ENCODE results near the gene KRTAP5-4.

Gene KRTAP5-4

DNA sequence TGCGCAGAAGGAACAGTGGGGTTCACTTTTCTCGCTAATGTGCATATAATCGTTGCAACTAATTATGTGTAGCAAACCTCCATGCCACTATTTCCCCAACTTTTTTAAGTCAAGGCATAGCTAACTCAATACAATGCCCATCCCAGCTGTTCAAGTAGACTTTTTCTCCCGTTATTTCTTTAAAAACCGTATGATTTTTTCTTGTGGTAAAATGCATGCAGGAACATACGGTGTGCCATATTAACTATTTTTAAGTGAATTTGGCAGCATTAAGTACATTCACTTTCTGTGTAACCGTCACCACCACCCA, 47.0 kb downstream of the KRTAP5-4 start:
- DNase-seq (ENCODE audit: low read depth), result no peak
- H3K4me3 ChIP-seq (ENCODE audit: low read length), result no peak overlapping the region

DNA sequence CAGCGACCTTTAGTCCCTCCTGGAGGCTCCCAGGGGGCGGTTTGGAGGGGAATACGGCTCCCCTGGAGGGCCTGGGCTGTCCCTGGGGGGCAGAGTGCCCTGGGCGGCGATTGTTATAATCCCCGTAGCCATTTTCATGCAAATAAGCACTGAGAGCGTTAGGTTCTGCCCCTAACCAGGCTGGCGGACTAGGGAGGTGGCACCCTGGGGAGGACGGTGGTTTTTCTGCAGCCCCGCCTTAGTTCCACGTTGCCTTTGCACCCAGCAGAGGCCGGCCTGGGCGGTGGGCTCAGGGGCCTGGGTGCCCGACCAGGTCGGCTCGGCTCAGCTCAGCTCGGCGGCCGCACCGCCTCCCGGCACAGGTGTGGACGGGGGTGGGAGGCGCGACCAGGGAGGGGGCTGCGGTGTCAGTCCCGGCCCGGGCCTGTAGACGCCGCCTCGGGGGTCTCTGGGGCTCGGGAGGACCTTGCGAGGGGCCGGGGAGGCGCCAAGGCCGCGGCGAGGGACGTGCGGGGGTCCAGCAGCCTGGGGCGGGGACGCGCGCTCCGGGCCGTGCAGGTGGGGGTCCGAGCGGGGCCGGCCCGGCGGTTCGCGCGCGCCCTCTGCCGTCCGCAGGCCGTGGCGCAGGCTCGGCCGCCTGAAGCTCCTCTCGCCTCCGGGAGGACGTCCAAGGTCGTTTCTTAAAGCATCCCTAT, 47.6 kb downstream of the KRTAP5-4 start:
- TF ChIP-seq, protein P1, sequence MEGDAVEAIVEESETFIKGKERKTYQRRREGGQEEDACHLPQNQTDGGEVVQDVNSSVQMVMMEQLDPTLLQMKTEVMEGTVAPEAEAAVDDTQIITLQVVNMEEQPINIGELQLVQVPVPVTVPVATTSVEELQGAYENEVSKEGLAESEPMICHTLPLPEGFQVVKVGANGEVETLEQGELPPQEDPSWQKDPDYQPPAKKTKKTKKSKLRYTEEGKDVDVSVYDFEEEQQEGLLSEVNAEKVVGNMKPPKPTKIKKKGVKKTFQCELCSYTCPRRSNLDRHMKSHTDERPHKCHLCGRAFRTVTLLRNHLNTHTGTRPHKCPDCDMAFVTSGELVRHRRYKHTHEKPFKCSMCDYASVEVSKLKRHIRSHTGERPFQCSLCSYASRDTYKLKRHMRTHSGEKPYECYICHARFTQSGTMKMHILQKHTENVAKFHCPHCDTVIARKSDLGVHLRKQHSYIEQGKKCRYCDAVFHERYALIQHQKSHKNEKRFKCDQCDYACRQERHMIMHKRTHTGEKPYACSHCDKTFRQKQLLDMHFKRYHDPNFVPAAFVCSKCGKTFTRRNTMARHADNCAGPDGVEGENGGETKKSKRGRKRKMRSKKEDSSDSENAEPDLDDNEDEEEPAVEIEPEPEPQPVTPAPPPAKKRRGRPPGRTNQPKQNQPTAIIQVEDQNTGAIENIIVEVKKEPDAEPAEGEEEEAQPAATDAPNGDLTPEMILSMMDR (conservative IDR thresholded peaks at IDR 0.05; ENCODE audit: low read depth, low read length), result peak; percentile 66
- DNase-seq (ENCODE audit: low read depth), result no peak
- peak overlapping the region; percentile 36 for H3K4me3 ChIP-seq (ENCODE audit: low read length)

More for the DNA sequence above, 47.0 kb downstream of the KRTAP5-4 start:
- TF ChIP-seq, protein P1 (conservative IDR thresholded peaks at IDR 0.05; ENCODE audit: low read depth, low read length), result no peak

GRCh38 chr11:1573903-1574237, 48.1 kb downstream of the KRTAP5-4 start:
- TF ChIP-seq, protein P1 (conservative IDR thresholded peaks at IDR 0.05; ENCODE audit: low read depth, low read length), result no peak
- peak overlapping the region; percentile 36 for H3K4me3 ChIP-seq (ENCODE audit: low read length)
- no peak for DNase-seq (ENCODE audit: low read depth)

- peak overlapping the region; percentile 36 for H3K4me3 ChIP-seq (ENCODE audit: low read length)
- TF ChIP-seq, protein P1 (conservative IDR thresholded peaks at IDR 0.05; ENCODE audit: low read depth, low read length), result no peak
- no peak for DNase-seq (ENCODE audit: low read depth)
Observed at GRCh38 chr11:1573077-1573902, 48.6 kb downstream of the KRTAP5-4 start.

DNA sequence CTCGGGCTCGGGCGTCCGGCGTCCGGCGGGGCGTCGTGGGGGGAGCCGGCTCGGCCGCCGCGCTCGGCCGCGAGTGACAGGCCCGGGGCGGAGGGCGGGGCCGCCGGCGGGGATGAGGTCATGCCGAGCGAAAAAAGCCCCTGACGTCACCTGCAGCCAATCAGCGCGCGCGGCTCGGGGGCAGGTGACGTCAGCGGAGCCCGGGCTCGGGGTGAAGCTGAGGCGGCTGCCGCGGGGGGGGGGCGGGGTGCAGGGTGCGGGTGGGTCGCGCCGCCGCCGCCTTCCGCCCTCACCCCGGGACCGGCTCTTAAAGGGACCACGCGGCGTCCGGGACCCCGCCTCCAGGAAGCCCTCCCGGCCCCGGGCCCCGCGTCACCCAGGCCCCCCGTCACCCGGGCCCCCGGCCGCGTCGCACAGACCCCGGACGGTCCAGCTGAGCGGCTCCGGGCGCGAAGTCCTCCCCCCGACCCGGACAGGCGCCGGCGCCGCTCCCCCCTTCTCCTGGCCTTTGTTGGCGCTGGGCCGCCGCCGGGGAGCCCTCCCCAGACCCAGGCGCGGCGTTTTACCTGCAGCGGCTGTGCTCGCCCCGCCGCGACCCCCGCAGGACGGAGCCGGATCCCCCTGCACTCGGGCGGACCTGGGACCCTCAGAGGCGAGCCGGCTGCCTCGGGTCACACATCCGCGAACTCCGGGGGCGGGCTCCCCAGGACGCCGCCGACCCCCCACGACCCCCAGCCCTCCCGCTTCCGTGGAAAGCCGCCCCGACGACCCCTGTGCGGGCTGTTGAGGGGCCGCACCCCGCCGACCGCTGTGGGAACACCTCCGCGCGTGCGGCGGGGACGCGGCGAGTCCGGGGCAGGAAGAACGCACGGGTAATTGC, 49.5 kb downstream of the KRTAP5-4 start, which contains the start of gene DUSP8:
TSS of gene DUSP8 (minus strand) at position 75 of the 880 bp plus-strand sequence. CDS start 6,445 bp downstream, outside the sequence.
- DNase-seq (ENCODE audit: low read depth), result peak; percentile 26
- TF ChIP-seq, protein P1 (conservative IDR thresholded peaks at IDR 0.05; ENCODE audit: low read depth, low read length), result no peak
- H3K4me3 ChIP-seq (ENCODE audit: low read length), result peak within 1 kb of the TSS; percentile 56

DNA sequence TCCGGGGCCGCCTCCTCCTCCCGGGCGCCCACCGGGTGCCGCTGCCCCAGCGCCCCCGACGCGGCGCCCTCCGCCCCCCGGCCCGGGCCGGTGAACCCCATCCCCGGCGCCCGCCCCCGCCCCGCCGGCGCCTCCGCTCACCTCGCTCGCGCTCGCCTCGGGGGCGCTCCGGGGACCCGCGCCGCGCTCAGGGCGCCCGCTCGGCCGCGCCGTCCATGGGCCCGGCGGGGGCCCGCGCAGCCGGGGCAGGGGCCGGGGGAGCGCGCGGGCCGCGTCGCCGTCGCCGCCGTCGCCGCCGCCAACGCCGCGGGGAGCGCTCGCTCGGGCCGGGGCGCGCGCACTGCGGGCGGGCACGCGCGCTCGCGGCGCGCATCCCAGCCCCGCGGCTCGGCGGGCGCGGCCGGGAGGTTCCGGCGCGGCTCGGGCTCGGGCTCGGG, 50.2 kb downstream of the KRTAP5-4 start:
- no peak for DNase-seq (ENCODE audit: low read depth)
- H3K4me3 ChIP-seq (ENCODE audit: low read length), result peak overlapping the region; percentile 56
- TF ChIP-seq, protein P1 (conservative IDR thresholded peaks at IDR 0.05; ENCODE audit: low read depth, low read length), result no peak
